VCaP (cell line): ENCODE measurements around the gene NGF.

Experiments
- H3K27ac ChIP-seq: fragments of 450-650 bp; 2 replicates; pipeline ENCODE4 v1.5.1; 2017
- CTCF ChIP-seq: fragments of 450-650 bp; conservative IDR thresholded peaks from 2 replicates; pipeline ENCODE4 v1.5.1; 2017; ENCODE audit warnings: mild to moderate bottlenecking, moderate library complexity

The NGF gene

GRCh38 chr1:115237507-115237906 is 100.5 kb downstream of the NGF start:
- no peak overlapping the region for H3K27ac ChIP-seq
- TF ChIP-seq CTCF, result no peak

GRCh38 chr1:115237023-115237422 is 101.0 kb downstream of the NGF start:
- no peak overlapping the region for H3K27ac ChIP-seq
- no peak for TF ChIP-seq CTCF
